HL-60 (cell line): ENCODE measurements around the gene IQGAP2.

ENCODE experiments used
- DNase-seq, 2 experiments: peaks; one replicate each; pipeline ENCODE4 v3.0.0-alpha.2; 2010 to 2020; ENCODE audit warnings: low read depth in 1 of 2, low spot score in 1 of 2
- H3K27ac ChIP-seq: fragments of 250-450 bp; sonication (Bioruptor Pico); replicated peaks from 2 replicates; pipeline ENCODE4 v1.5.1; 2020; ENCODE audit warnings: mild to moderate bottlenecking, moderate library complexity
- H3K27me3 ChIP-seq: fragments of 250-450 bp; sonication (Bioruptor Pico); 2 replicates; pipeline ENCODE4 v1.5.1; 2021; ENCODE audit warnings: mild to moderate bottlenecking, moderate library complexity; ENCODE audit not compliant: insufficient read depth, poor library complexity, severe bottlenecking
- H3K4me3 ChIP-seq: replicated peaks from 2 replicates; pipeline ENCODE4 v1.5.1; 2011; ENCODE audit warnings: mild to moderate bottlenecking, control low read depth, low read length; ENCODE audit not compliant: insufficient read depth
- GABPA ChIP-seq: IDR thresholded peaks from 2 replicates; pipeline ENCODE4 v1.6.1; 2012; ENCODE audit warnings: low read depth
- POLR2AphosphoS5 ChIP-seq: IDR thresholded peaks from 2 replicates; pipeline ENCODE4 v1.6.1; 2012; ENCODE audit warnings: low read depth
- SPI1 ChIP-seq: IDR thresholded peaks from 2 replicates; pipeline ENCODE4 v1.6.1; 2012; ENCODE audit warnings: low read depth, mild to moderate bottlenecking, borderline replicate concordance
- TF ChIP-seq, protein P1 (sequence below): IDR thresholded peaks from 2 replicates; pipeline ENCODE4 v1.6.1; 2012; ENCODE audit warnings: low read depth; ENCODE audit not compliant: insufficient replicate concordance
- TF ChIP-seq, protein P2 (sequence below): IDR thresholded peaks from one replicate; pipeline ENCODE4 v1.5.1; 2011; ENCODE audit warnings: low read length, control low read depth, inconsistent platforms; ENCODE audit not compliant: insufficient read depth

The IQGAP2 gene

DNA sequence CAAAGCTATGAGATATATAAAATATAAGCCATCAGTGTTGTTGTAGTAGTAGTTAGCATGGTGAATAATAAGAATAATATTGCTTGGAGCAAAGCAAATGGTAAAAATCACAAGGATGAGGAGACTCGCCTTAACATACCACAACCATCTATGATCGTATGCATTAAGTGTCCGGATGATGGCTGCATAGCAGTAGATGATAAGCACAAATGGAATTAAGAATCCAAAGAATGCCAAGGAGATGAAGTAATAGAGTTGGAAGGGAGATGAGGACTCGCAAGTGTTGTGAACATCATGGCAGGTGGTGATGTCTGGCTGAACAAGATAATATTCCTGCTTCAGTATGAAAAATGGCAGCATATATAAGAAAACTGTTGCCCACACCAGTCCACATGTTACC lies 214.6 kb downstream of the IQGAP2 start:
- no peak overlapping the region for H3K27ac ChIP-seq
- H3K27me3 ChIP-seq, result no peaks in the 10 kb centered on the region
- no peak overlapping the region for H3K4me3 ChIP-seq
- TF ChIP-seq SPI1 (no peak), POLR2AphosphoS5 (no peak)
- TF ChIP-seq, protein P1, sequence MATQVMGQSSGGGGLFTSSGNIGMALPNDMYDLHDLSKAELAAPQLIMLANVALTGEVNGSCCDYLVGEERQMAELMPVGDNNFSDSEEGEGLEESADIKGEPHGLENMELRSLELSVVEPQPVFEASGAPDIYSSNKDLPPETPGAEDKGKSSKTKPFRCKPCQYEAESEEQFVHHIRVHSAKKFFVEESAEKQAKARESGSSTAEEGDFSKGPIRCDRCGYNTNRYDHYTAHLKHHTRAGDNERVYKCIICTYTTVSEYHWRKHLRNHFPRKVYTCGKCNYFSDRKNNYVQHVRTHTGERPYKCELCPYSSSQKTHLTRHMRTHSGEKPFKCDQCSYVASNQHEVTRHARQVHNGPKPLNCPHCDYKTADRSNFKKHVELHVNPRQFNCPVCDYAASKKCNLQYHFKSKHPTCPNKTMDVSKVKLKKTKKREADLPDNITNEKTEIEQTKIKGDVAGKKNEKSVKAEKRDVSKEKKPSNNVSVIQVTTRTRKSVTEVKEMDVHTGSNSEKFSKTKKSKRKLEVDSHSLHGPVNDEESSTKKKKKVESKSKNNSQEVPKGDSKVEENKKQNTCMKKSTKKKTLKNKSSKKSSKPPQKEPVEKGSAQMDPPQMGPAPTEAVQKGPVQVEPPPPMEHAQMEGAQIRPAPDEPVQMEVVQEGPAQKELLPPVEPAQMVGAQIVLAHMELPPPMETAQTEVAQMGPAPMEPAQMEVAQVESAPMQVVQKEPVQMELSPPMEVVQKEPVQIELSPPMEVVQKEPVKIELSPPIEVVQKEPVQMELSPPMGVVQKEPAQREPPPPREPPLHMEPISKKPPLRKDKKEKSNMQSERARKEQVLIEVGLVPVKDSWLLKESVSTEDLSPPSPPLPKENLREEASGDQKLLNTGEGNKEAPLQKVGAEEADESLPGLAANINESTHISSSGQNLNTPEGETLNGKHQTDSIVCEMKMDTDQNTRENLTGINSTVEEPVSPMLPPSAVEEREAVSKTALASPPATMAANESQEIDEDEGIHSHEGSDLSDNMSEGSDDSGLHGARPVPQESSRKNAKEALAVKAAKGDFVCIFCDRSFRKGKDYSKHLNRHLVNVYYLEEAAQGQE, result no peak
- TF ChIP-seq, protein P2, sequence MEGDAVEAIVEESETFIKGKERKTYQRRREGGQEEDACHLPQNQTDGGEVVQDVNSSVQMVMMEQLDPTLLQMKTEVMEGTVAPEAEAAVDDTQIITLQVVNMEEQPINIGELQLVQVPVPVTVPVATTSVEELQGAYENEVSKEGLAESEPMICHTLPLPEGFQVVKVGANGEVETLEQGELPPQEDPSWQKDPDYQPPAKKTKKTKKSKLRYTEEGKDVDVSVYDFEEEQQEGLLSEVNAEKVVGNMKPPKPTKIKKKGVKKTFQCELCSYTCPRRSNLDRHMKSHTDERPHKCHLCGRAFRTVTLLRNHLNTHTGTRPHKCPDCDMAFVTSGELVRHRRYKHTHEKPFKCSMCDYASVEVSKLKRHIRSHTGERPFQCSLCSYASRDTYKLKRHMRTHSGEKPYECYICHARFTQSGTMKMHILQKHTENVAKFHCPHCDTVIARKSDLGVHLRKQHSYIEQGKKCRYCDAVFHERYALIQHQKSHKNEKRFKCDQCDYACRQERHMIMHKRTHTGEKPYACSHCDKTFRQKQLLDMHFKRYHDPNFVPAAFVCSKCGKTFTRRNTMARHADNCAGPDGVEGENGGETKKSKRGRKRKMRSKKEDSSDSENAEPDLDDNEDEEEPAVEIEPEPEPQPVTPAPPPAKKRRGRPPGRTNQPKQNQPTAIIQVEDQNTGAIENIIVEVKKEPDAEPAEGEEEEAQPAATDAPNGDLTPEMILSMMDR, result no peak
- DNase-seq, result no peak

DNA sequence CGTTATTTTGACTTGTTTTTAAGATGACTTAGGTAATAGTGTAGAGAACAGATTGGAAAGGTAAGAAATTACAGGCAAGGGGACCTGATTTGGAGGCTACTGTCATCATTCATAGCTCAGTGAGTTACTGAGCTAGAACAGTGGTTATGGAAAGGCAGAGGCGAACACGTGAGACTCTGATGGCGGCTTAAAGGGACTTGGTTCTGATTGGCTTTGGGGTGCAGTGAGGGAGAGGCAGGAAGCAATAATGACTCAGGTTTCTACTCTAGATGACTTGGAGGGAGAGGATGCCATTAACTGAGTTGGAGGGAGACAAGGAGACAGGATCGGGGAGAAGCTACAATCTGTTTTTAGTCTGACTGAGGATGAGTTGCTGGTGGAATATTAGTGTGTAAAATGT lies 217.1 kb downstream of the IQGAP2 start:
- H3K4me3 ChIP-seq, result no peak overlapping the region
- TF ChIP-seq, protein P2, result no peak
- no peak for TF ChIP-seq GABPA
- no peak overlapping the region for H3K27ac ChIP-seq
- no peaks in the 10 kb centered on the region for H3K27me3 ChIP-seq
- DNase-seq, result no peak

DNA sequence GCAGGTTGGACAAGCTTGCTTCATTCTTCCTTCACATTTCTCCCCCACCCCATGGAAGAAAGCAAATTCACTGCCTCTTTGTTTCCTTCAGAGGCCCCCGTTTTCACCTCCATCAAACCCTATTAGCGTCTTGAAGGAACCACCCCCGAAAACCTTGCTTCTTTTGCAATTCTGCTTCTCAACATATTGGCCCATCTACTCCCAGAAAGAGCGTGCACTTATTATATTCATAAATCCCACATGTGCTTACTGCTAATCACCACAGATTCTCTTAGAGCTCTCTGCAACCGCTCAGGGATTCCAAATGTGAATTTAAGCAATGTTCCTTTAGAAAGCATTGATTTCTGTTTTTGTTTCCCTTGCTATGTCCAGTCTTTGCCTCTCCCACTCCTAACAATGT lies 219.0 kb downstream of the IQGAP2 start:
- TF ChIP-seq, protein P1, result no peak
- TF ChIP-seq SPI1 (no peak), GABPA (no peak), POLR2AphosphoS5 (no peak)
- TF ChIP-seq, protein P2, result no peak
- Histone ChIP-seq H3K27me3 (no peaks in the 10 kb centered on the region), H3K4me3 (no peak overlapping the region), H3K27ac (no peak overlapping the region)
- no peak for DNase-seq

DNA sequence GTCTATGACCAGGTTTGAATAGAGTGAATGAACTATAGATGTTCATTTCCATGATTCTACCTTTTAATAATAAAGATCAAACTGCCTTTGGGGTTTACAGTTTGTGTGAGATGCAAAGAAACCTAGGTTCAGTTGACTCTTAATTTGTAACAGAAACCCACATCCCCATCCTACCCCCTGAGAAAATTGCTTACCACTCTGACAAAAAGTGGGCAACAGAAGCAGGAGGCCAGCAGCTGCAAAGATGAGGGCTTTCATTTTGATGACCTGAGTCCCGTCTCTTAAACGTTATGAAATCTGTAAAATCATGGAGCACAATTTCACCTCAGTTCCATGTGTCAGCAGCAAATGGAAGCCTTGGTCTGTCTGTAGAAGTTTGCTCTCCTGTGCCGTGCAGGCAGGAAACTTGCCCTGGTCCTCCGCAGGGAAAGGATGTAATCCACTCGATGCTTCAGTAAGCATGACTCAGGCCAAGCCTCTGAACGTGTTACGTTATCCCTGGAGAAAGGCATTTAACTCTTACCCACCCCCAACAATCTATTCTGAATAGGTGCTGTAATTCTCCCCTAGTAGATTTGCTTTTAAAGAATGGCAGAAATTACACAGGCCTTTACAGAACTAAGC lies 220.0 kb downstream of the IQGAP2 start, which contains the start of gene F2RL2:
TSS of gene F2RL2 (minus strand) at position 431 of the 624 bp plus-strand sequence. CDS start at position 258, 173 bp downstream.
- Histone ChIP-seq H3K4me3 (no peak within 1 kb of the TSS), H3K27me3 (no peaks in the 10 kb centered on the region), H3K27ac (no peak within 1 kb of the TSS)
- TF ChIP-seq GABPA (no peak), POLR2AphosphoS5 (no peak)
- TF ChIP-seq, protein P1, result no peak
- TF ChIP-seq, protein P2, result no peak
- no peak for DNase-seq
